DND-41 (cell line): Measurements from ENCODE around the gene MYLK.

Experiments
- ATAC-seq: fragments of 200-7000 bp; cut with Tn5 transposase; 3 replicates; pipeline ENCODE4 v1.9.1; 2021; ENCODE audit warnings: low read depth; ENCODE audit not compliant: insufficient read depth
- DNase-seq: peaks from one replicate; pipeline ENCODE4 v3.0.0-alpha.2; 2020
- H2AFZ ChIP-seq: 2 replicates; pipeline ENCODE4 v1.6.0; 2012; ENCODE audit warnings: low read depth, low read length
- H3K27ac ChIP-seq: 2 replicates; pipeline ENCODE4 v1.5.1; 2012; ENCODE audit warnings: low read length, inconsistent platforms
- H3K27me3 ChIP-seq: fragments of 200-600 bp; sonication (generic); 2 replicates; pipeline ENCODE4 v1.6.0; 2012; ENCODE audit warnings: low read length, mild to moderate bottlenecking, inconsistent platforms; ENCODE audit not compliant: insufficient read depth, poor library complexity
- H3K36me3 ChIP-seq: 2 replicates; pipeline ENCODE4 v1.5.1; 2012; ENCODE audit warnings: low read length, inconsistent platforms; ENCODE audit not compliant: insufficient read depth
- H3K4me1 ChIP-seq: 2 replicates; pipeline ENCODE4 v1.5.1; 2012; ENCODE audit warnings: mild to moderate bottlenecking, low read length; ENCODE audit not compliant: insufficient read depth
- H3K4me2 ChIP-seq: 2 replicates; pipeline ENCODE4 v1.6.0; 2012; ENCODE audit warnings: mild to moderate bottlenecking, moderate library complexity, low read length, inconsistent platforms; ENCODE audit not compliant: insufficient read depth
- H3K4me3 ChIP-seq, 2 experiments: fragments of 200-600 bp in 1 of 2; shearing (Covaris generic) in 1 of 2; 2 replicates each; pipeline ENCODE4 v1.5.1; 2012 to 2016; ENCODE audit warnings: inconsistent platforms in 2 of 2, low read length in 2 of 2, mild to moderate bottlenecking in 2 of 2, low read depth in 1 of 2, moderate library complexity in 1 of 2
- H3K79me2 ChIP-seq: 2 replicates; pipeline ENCODE4 v1.6.0; 2012; ENCODE audit warnings: low read length, inconsistent platforms; ENCODE audit not compliant: insufficient read depth
- H3K9ac ChIP-seq: 2 replicates; pipeline ENCODE4 v1.6.0; 2012; ENCODE audit warnings: low read depth, mild to moderate bottlenecking, inconsistent platforms, low read length, moderate library complexity
- H3K9me3 ChIP-seq: 2 replicates; pipeline ENCODE4 v1.5.1; 2012; ENCODE audit warnings: low read length, moderate library complexity, mild to moderate bottlenecking, inconsistent platforms; ENCODE audit not compliant: insufficient read depth, severe bottlenecking
- H4K20me1 ChIP-seq: 2 replicates; pipeline ENCODE4 v1.6.0; 2012; ENCODE audit warnings: low read length; ENCODE audit not compliant: insufficient read depth
- EZH2 ChIP-seq: IDR thresholded peaks from 3 replicates; pipeline ENCODE4 v1.6.1; 2012; ENCODE audit warnings: borderline replicate concordance, low read depth, mild to moderate bottlenecking, moderate library complexity, low read length, inconsistent platforms; ENCODE audit not compliant: severe bottlenecking
- TF ChIP-seq, protein P1 (sequence below): IDR thresholded peaks from 2 replicates; pipeline ENCODE4 v1.5.1; 2012; ENCODE audit warnings: borderline replicate concordance, low read length, moderate library complexity, mild to moderate bottlenecking; ENCODE audit not compliant: poor library complexity, severe bottlenecking; ENCODE audit errors: extremely low read depth

MYLK gene

DNA sequence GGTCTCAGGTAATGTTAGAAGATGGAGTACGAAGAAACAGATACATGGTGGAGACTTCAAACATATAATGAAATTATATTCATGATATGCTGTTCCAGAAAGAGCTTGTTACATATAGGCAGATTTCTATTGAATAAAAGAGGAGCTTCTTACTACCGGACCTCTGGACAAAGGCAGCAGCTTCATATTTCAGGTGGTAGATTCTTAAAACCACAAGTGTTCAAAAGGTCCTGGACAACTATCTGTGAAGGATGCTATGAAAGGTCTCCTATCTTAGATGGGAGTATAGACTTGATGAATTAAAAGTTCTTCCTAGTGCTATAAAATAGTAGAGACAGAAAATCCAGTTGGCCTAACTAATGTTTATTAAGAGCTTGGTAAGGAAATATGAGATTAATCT, 43.2 kb downstream of the MYLK start:
- no peak for ATAC-seq
- no peaks in the 10 kb centered on the region for H3K79me2 ChIP-seq
- no peak overlapping the region for H2AFZ ChIP-seq

DNA sequence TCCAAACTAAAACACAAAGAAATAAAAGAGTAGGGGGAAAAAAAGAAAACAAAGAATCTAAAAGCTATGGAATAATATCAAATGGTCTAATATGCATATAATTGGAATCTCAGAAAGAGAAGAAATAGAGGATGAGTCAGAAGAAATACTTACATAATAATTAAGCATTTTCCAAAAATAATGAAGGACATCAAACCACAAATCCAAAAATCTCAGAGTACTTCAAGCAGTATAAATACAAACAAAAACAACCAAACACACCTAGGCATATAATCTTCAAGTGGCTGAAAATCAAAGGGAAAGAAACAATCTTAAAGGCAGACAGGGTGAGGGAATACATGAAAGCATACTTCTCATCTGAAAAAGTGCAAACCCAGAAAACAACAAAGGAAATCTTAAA, 46.3 kb downstream of the MYLK start:
- H4K20me1 ChIP-seq, result no peaks in the 10 kb centered on the region
- peaks cover 9% of the 10 kb centered on the region for H3K9me3 ChIP-seq
- ATAC-seq, result no peak
- no peaks in the 10 kb centered on the region for H3K4me1 ChIP-seq
- no peak overlapping the region for H3K4me2 ChIP-seq
- no peak overlapping the region for H3K9ac ChIP-seq
- H3K27ac ChIP-seq, result no peak overlapping the region
- H2AFZ ChIP-seq, result no peak overlapping the region
- TF ChIP-seq, protein P1, sequence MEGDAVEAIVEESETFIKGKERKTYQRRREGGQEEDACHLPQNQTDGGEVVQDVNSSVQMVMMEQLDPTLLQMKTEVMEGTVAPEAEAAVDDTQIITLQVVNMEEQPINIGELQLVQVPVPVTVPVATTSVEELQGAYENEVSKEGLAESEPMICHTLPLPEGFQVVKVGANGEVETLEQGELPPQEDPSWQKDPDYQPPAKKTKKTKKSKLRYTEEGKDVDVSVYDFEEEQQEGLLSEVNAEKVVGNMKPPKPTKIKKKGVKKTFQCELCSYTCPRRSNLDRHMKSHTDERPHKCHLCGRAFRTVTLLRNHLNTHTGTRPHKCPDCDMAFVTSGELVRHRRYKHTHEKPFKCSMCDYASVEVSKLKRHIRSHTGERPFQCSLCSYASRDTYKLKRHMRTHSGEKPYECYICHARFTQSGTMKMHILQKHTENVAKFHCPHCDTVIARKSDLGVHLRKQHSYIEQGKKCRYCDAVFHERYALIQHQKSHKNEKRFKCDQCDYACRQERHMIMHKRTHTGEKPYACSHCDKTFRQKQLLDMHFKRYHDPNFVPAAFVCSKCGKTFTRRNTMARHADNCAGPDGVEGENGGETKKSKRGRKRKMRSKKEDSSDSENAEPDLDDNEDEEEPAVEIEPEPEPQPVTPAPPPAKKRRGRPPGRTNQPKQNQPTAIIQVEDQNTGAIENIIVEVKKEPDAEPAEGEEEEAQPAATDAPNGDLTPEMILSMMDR, result no peak
- no peaks in the 10 kb centered on the region for H3K36me3 ChIP-seq
- H3K4me3 ChIP-seq, result no peak overlapping the region
- H3K27me3 ChIP-seq, result no peaks in the 10 kb centered on the region
- H3K79me2 ChIP-seq, result no peaks in the 10 kb centered on the region
- DNase-seq, result no peak

More for the DNA sequence above, 43.2 kb downstream of the MYLK start:
- DNase-seq, result no peak
- TF ChIP-seq, protein P1, result no peak
- TF ChIP-seq EZH2, result no peak
- no peak overlapping the region for H3K9ac ChIP-seq
- H3K4me1 ChIP-seq, result no peaks in the 10 kb centered on the region
- peaks cover 9% of the 10 kb centered on the region for H3K9me3 ChIP-seq
- H3K4me3 ChIP-seq, result no peak overlapping the region
- no peak overlapping the region for H3K27ac ChIP-seq
- no peaks in the 10 kb centered on the region for H3K27me3 ChIP-seq
- no peaks in the 10 kb centered on the region for H3K36me3 ChIP-seq
- H4K20me1 ChIP-seq, result no peaks in the 10 kb centered on the region
- H3K4me2 ChIP-seq, result no peak overlapping the region

DNA sequence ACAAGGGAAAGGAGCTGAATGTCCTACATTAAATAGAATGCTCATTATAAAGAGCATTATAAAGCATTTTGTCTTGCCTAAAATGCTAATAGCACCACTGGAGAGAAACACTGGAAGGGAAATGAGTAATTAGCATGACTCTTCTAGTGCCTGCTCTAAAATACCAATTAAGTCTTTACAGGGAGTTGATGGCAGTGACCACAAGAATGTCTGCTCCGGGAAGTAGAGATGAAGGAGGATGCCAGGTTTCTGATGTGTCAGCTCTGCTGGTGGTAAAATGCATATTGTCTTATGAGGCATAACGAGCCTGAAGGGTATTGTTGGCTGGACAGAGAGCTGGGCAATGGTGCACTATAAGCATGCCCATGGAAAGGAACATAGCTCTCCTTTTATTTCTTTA, 49.5 kb downstream of the MYLK start:
- Histone ChIP-seq H3K4me1 (no peaks in the 10 kb centered on the region), H3K9me3 (no peaks in the 10 kb centered on the region), H3K4me3 (no peak overlapping the region), H3K27me3 (no peaks in the 10 kb centered on the region), H3K36me3 (no peaks in the 10 kb centered on the region), H3K79me2 (no peaks in the 10 kb centered on the region), H2AFZ (no peak overlapping the region), H3K4me2 (no peak overlapping the region), H4K20me1 (no peaks in the 10 kb centered on the region), H3K9ac (no peak overlapping the region), H3K27ac (no peak overlapping the region)
- ATAC-seq (no peak), DNase-seq (no peak)
- no peak for TF ChIP-seq EZH2
- TF ChIP-seq, protein P1, result no peak

DNA sequence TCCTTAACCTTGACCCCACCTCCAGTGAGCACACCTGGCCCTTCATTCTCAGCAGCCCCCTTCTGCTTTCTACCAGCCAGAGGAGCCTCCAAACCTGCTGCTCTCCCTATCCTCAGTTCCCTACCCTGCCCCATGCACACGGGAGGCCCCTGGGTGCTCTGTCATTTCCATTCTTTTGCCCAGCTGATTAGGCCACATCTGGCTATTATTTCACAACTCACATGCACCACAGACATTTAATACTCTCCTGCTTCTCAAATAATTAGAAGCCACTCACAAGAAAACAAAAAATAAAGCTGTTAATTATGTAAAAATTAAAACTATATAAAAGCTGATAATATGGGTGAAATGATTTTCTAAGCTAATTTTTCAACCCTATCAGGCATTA, 50.7 kb downstream of the MYLK start:
- Histone ChIP-seq H3K4me2 (no peak overlapping the region), H4K20me1 (no peaks in the 10 kb centered on the region), H3K27me3 (no peaks in the 10 kb centered on the region), H3K9ac (no peak overlapping the region), H3K4me1 (no peaks in the 10 kb centered on the region), H3K79me2 (no peaks in the 10 kb centered on the region), H3K9me3 (no peaks in the 10 kb centered on the region), H2AFZ (no peak overlapping the region), H3K4me3 (no peak overlapping the region), H3K36me3 (no peaks in the 10 kb centered on the region), H3K27ac (no peak overlapping the region)
- DNase-seq (no peak), ATAC-seq (no peak)
- TF ChIP-seq, protein P1, result no peak
- no peak for TF ChIP-seq EZH2
